ENCODE results near the gene UMODL1. TPM values are rescaled to one million over a fixed set of nuclear protein-coding genes. Genes with fewer than 3 reads are reported as not detected.

The UMODL1 gene
- not detected for total RNA-seq
- polyA plus RNA-seq, result not detected

GRCh38 chr21:42071146-42071737 lies at the start of gene UMODL1:
UMODL1 (plus strand) TSS chr21:42071317; CDS start chr21:42071317, 0 bp downstream.
- Histone ChIP-seq H3K4me3 (ENCODE audit: low read depth, low read length) (no peak within 1 kb of the TSS), H3K4me1 (ENCODE audit: insufficient read depth) (no peaks in the 10 kb centered on the region), H3K27ac (ENCODE audit: low read depth) (no peak within 1 kb of the TSS), H3K36me3 (ENCODE audit: insufficient read depth) (no peaks in the 10 kb centered on the region)
- WGBS, result 87% methylated on average over 13 of the region's 13 CpGs
- DNase-seq (ENCODE audit: extremely low spot score), result no peak

GRCh38 chr21:42021371-42022090 lies 49.6 kb upstream of the UMODL1 start:
- H3K27ac ChIP-seq (ENCODE audit: low read depth), result no peak overlapping the region
- 71% methylated on average over 20 of the region's 20 CpGs for WGBS
- H3K4me3 ChIP-seq (ENCODE audit: low read depth, low read length), result no peak overlapping the region
- no peaks in the 10 kb centered on the region for H3K36me3 ChIP-seq (ENCODE audit: insufficient read depth)
- no peaks in the 10 kb centered on the region for H3K4me1 ChIP-seq (ENCODE audit: insufficient read depth)
- DNase-seq (ENCODE audit: extremely low spot score), result no peak

- H3K4me3 ChIP-seq (ENCODE audit: low read depth, low read length), result no peak overlapping the region
- DNase-seq (ENCODE audit: extremely low spot score), result no peak
- no peaks in the 10 kb centered on the region for H3K4me1 ChIP-seq (ENCODE audit: insufficient read depth)
- H3K27ac ChIP-seq (ENCODE audit: low read depth), result no peak overlapping the region
- 74% methylated on average over 12 of the region's 12 CpGs for WGBS
- no peaks in the 10 kb centered on the region for H3K36me3 ChIP-seq (ENCODE audit: insufficient read depth)
Measured at GRCh38 chr21:42022091-42022430, 49.1 kb upstream of the UMODL1 start.

GRCh38 chr21:42022906-42023305 lies 48.2 kb upstream of the UMODL1 start:
- DNase-seq (ENCODE audit: extremely low spot score), result no peak
- Histone ChIP-seq H3K4me3 (ENCODE audit: low read depth, low read length) (no peak overlapping the region), H3K4me1 (ENCODE audit: insufficient read depth) (no peaks in the 10 kb centered on the region), H3K36me3 (ENCODE audit: insufficient read depth) (no peaks in the 10 kb centered on the region), H3K27ac (ENCODE audit: low read depth) (no peak overlapping the region)
- WGBS, result 96% methylated on average over 11 of the region's 11 CpGs

- H3K4me1 ChIP-seq (ENCODE audit: insufficient read depth), result no peaks in the 10 kb centered on the region
- no peak overlapping the region for H3K27ac ChIP-seq (ENCODE audit: low read depth)
- no peaks in the 10 kb centered on the region for H3K36me3 ChIP-seq (ENCODE audit: insufficient read depth)
- WGBS, result 57% methylated on average over 12 of the region's 12 CpGs
- no peak for DNase-seq (ENCODE audit: extremely low spot score)
- no peak overlapping the region for H3K4me3 ChIP-seq (ENCODE audit: low read depth, low read length)
Measured at GRCh38 chr21:42025376-42026081, 45.6 kb upstream of the UMODL1 start.

GRCh38 chr21:42026082-42026435 lies 45.1 kb upstream of the UMODL1 start:
- Histone ChIP-seq H3K4me1 (ENCODE audit: insufficient read depth) (no peaks in the 10 kb centered on the region), H3K4me3 (ENCODE audit: low read depth, low read length) (no peak overlapping the region), H3K27ac (ENCODE audit: low read depth) (no peak overlapping the region), H3K36me3 (ENCODE audit: insufficient read depth) (no peaks in the 10 kb centered on the region)
- WGBS, result 57% methylated on average over 9 of the region's 9 CpGs
- no peak for DNase-seq (ENCODE audit: extremely low spot score)

- no peaks in the 10 kb centered on the region for H3K4me1 ChIP-seq (ENCODE audit: insufficient read depth)
- H3K36me3 ChIP-seq (ENCODE audit: insufficient read depth), result no peaks in the 10 kb centered on the region
- H3K4me3 ChIP-seq (ENCODE audit: low read depth, low read length), result no peak overlapping the region
- DNase-seq (ENCODE audit: extremely low spot score), result no peak
- 85% methylated on average over 6 of the region's 6 CpGs for WGBS
- H3K27ac ChIP-seq (ENCODE audit: low read depth), result no peak overlapping the region
Measured at GRCh38 chr21:42027085-42027821, 43.9 kb upstream of the UMODL1 start.

GRCh38 chr21:42027822-42028765 lies 43.0 kb upstream of the UMODL1 start:
- Histone ChIP-seq H3K4me3 (ENCODE audit: low read depth, low read length) (no peak overlapping the region), H3K4me1 (ENCODE audit: insufficient read depth) (no peaks in the 10 kb centered on the region), H3K36me3 (ENCODE audit: insufficient read depth) (no peaks in the 10 kb centered on the region), H3K27ac (ENCODE audit: low read depth) (no peak overlapping the region)
- no peak for DNase-seq (ENCODE audit: extremely low spot score)
- 77% methylated on average over 26 of the region's 26 CpGs for WGBS

- 74% methylated on average over 9 of the region's 9 CpGs for WGBS
- H3K27ac ChIP-seq (ENCODE audit: low read depth), result no peak overlapping the region
- no peak for DNase-seq (ENCODE audit: extremely low spot score)
- no peaks in the 10 kb centered on the region for H3K36me3 ChIP-seq (ENCODE audit: insufficient read depth)
- H3K4me1 ChIP-seq (ENCODE audit: insufficient read depth), result no peaks in the 10 kb centered on the region
- no peak overlapping the region for H3K4me3 ChIP-seq (ENCODE audit: low read depth, low read length)
Measured at GRCh38 chr21:42028766-42029425, 42.2 kb upstream of the UMODL1 start.

- Histone ChIP-seq H3K36me3 (ENCODE audit: insufficient read depth) (no peaks in the 10 kb centered on the region), H3K27ac (ENCODE audit: low read depth) (no peak overlapping the region), H3K4me1 (ENCODE audit: insufficient read depth) (no peaks in the 10 kb centered on the region), H3K4me3 (ENCODE audit: low read depth, low read length) (no peak overlapping the region)
- 88% methylated on average over 4 of the region's 4 CpGs for WGBS
- no peak for DNase-seq (ENCODE audit: extremely low spot score)
Measured at GRCh38 chr21:42030311-42030710, 40.8 kb upstream of the UMODL1 start.

GRCh38 chr21:42031241-42031640 lies 39.9 kb upstream of the UMODL1 start:
- 85% methylated on average over 9 of the region's 9 CpGs for WGBS
- no peaks in the 10 kb centered on the region for H3K36me3 ChIP-seq (ENCODE audit: insufficient read depth)
- H3K4me3 ChIP-seq (ENCODE audit: low read depth, low read length), result no peak overlapping the region
- H3K27ac ChIP-seq (ENCODE audit: low read depth), result no peak overlapping the region
- DNase-seq (ENCODE audit: extremely low spot score), result no peak
- no peaks in the 10 kb centered on the region for H3K4me1 ChIP-seq (ENCODE audit: insufficient read depth)

GRCh38 chr21:42031816-42032215 lies 39.3 kb upstream of the UMODL1 start:
- no peak overlapping the region for H3K27ac ChIP-seq (ENCODE audit: low read depth)
- no peak overlapping the region for H3K4me3 ChIP-seq (ENCODE audit: low read depth, low read length)
- no peak for DNase-seq (ENCODE audit: extremely low spot score)
- no peaks in the 10 kb centered on the region for H3K4me1 ChIP-seq (ENCODE audit: insufficient read depth)
- WGBS, result 81% methylated on average over 4 of the region's 4 CpGs
- no peaks in the 10 kb centered on the region for H3K36me3 ChIP-seq (ENCODE audit: insufficient read depth)
